Measurements from ENCODE around the gene CTNNA3.

DNA sequence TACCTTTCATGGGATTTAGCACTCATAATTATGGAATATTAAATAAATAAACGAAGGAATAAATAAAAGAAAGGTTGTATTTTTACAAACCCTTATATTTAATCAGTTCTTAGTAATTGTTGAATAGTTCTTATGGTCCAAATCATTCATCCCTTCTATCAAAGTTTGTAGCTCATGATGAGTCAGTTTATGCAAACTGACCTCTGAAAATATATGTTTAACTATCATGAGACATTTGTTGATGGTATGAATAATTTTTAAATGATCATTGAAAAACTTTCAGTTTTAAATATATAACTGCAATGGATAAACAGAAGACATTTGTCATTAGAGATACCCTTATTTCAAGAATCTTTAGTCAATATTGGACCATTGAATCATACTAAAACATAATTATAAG is 1181.3 kb downstream of the CTNNA3 start:
- TF ChIP-seq POLR2AphosphoS5 (IDR thresholded peaks at IDR 0.05; ENCODE audit: low read depth, low read length) (no peak), REST (IDR thresholded peaks at IDR 0.05; ENCODE audit: insufficient read depth in 1 of 2, low read depth in 2 of 2, low read length in 1 of 2) (no peak), SIN3A (IDR thresholded peaks at IDR 0.05; ENCODE audit: borderline replicate concordance, insufficient read depth, low read depth, low read length) (no peak), TCF7L2 (IDR thresholded peaks at IDR 0.05; ENCODE audit: low read depth, low read length) (no peak)
- TF ChIP-seq, protein P1, sequence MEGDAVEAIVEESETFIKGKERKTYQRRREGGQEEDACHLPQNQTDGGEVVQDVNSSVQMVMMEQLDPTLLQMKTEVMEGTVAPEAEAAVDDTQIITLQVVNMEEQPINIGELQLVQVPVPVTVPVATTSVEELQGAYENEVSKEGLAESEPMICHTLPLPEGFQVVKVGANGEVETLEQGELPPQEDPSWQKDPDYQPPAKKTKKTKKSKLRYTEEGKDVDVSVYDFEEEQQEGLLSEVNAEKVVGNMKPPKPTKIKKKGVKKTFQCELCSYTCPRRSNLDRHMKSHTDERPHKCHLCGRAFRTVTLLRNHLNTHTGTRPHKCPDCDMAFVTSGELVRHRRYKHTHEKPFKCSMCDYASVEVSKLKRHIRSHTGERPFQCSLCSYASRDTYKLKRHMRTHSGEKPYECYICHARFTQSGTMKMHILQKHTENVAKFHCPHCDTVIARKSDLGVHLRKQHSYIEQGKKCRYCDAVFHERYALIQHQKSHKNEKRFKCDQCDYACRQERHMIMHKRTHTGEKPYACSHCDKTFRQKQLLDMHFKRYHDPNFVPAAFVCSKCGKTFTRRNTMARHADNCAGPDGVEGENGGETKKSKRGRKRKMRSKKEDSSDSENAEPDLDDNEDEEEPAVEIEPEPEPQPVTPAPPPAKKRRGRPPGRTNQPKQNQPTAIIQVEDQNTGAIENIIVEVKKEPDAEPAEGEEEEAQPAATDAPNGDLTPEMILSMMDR (IDR thresholded peaks at IDR 0.05), result no peak
